HFFc6 (cell line): ENCODE measurements around the gene KCNJ10. TPM values are rescaled to one million over a fixed set of nuclear protein-coding genes. Genes with fewer than 3 reads are reported as not detected.

ENCODE experiments used
- DNase-seq: peaks from one replicate; pipeline ENCODE4 v3.0.0-alpha.2; 2018
- H3K27ac Mint-ChIP-seq: 2 replicates; pipeline ENCODE4 v1.8.0; 2020; ENCODE audit warnings: mild to moderate bottlenecking, mixed read lengths
- H3K27me3 Mint-ChIP-seq: 2 replicates; pipeline ENCODE4 v1.8.0; 2021; ENCODE audit warnings: mild to moderate bottlenecking, moderate library complexity, mixed read lengths; ENCODE audit not compliant: insufficient read depth
- H3K36me3 Mint-ChIP-seq: 2 replicates; pipeline ENCODE4 v1.8.0; 2021; ENCODE audit warnings: low read depth, mixed read lengths
- H3K4me1 Mint-ChIP-seq: 2 replicates; pipeline ENCODE4 v1.8.0; 2020; ENCODE audit warnings: low read depth, mixed read lengths
- H3K4me3 Mint-ChIP-seq: 2 replicates; pipeline ENCODE4 v1.8.0; 2020; ENCODE audit warnings: mild to moderate bottlenecking, moderate library complexity, mixed read lengths
- H3K9me3 Mint-ChIP-seq: 2 replicates; pipeline ENCODE4 v1.8.0; 2020; ENCODE audit warnings: mild to moderate bottlenecking, mixed read lengths
- CTCF ChIP-seq: fragments of 200-600 bp; sonication (generic); IDR thresholded peaks from 2 replicates; pipeline ENCODE4 v1.5.0; 2021; ENCODE audit warnings: antibody characterized with exemption, mild to moderate bottlenecking
- total RNA-seq, 6 experiments: library from RNA; stranded (reverse); fragmentation: NEBNext Ultra II Directional; extraction: Animal tissue kit (Norgen Biotek cat#: 25700); gene quantifications; 2 replicates in 1 of 6; 3 replicates in 5 of 6; pipeline ENCODE4 v1.2.3, GENCODE V29; 2021

KCNJ10 gene
- total RNA-seq, 6 experiments from 2014 or later = not detected

GRCh38 chr1:159953536-159954515 is 116.1 kb downstream of the KCNJ10 start, which contains the start of gene SLAMF9:
TSS of gene SLAMF9 (minus strand) at chr1:159954237. CDS start at chr1:159954137, 100 bp downstream.
- H3K27me3 Mint-ChIP-seq = peaks cover 30% of the 10 kb centered on the region
- no peaks in the 10 kb centered on the region for H3K9me3 Mint-ChIP-seq
- peak; percentile 10 for DNase-seq
- peaks cover 12% of the 10 kb centered on the region for H3K4me1 Mint-ChIP-seq
- TF ChIP-seq CTCF = no peak
- H3K4me3 Mint-ChIP-seq = peak within 1 kb of the TSS; percentile 29; the same call in 1 of the 2 replicates
- peak within 1 kb of the TSS; percentile 7; the same call in 1 of the 2 replicates for H3K27ac Mint-ChIP-seq
- no peaks in the 10 kb centered on the region for H3K36me3 Mint-ChIP-seq

GRCh38 chr1:159952932-159953331 is 117.0 kb downstream of the KCNJ10 start:
- H3K4me3 Mint-ChIP-seq = no peak overlapping the region
- no peak overlapping the region for H3K27ac Mint-ChIP-seq
- no peaks in the 10 kb centered on the region for H3K9me3 Mint-ChIP-seq
- no peak for TF ChIP-seq CTCF
- H3K4me1 Mint-ChIP-seq = peaks cover 12% of the 10 kb centered on the region
- no peaks in the 10 kb centered on the region for H3K36me3 Mint-ChIP-seq
- DNase-seq = no peak
- H3K27me3 Mint-ChIP-seq = peaks cover 32% of the 10 kb centered on the region

- no peaks in the 10 kb centered on the region for H3K36me3 Mint-ChIP-seq
- no peak for TF ChIP-seq CTCF
- H3K4me1 Mint-ChIP-seq = peaks cover 12% of the 10 kb centered on the region
- H3K9me3 Mint-ChIP-seq = no peaks in the 10 kb centered on the region
- H3K27ac Mint-ChIP-seq = no peak overlapping the region
- no peak overlapping the region for H3K4me3 Mint-ChIP-seq
- peaks cover 34% of the 10 kb centered on the region for H3K27me3 Mint-ChIP-seq
- no peak for DNase-seq
Observed at GRCh38 chr1:159951551-159951950, 118.4 kb downstream of the KCNJ10 start.

DNA sequence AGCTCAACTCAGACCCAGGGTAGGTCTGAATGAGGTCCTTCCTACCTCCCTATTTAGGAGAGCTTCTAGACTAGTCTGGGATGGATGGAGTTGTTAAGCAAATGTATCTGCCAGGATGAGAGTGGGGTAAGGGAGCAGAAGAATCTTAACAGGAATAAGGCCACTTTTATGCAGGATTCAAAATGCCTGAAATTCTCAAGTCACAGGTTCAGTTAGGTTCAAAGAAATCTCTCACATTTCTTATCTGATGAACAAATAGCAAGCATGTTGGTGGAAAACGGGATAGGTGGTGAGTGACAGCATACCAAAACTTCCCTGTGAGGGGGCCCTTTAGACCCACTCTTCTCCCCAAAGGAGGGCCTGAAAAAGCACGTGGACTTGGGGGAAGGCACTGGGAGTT is 118.9 kb downstream of the KCNJ10 start:
- no peaks in the 10 kb centered on the region for H3K9me3 Mint-ChIP-seq
- no peaks in the 10 kb centered on the region for H3K36me3 Mint-ChIP-seq
- no peak for DNase-seq
- no peak overlapping the region for H3K27ac Mint-ChIP-seq
- TF ChIP-seq CTCF = no peak
- peaks cover 40% of the 10 kb centered on the region for H3K27me3 Mint-ChIP-seq
- H3K4me3 Mint-ChIP-seq = no peak overlapping the region
- H3K4me1 Mint-ChIP-seq = peaks cover 12% of the 10 kb centered on the region

- peaks cover 42% of the 10 kb centered on the region for H3K27me3 Mint-ChIP-seq
- no peak for TF ChIP-seq CTCF
- H3K27ac Mint-ChIP-seq = no peak overlapping the region
- H3K4me3 Mint-ChIP-seq = no peak overlapping the region
- peaks cover 16% of the 10 kb centered on the region for H3K4me1 Mint-ChIP-seq
- no peak for DNase-seq
- no peaks in the 10 kb centered on the region for H3K9me3 Mint-ChIP-seq
- H3K36me3 Mint-ChIP-seq = no peaks in the 10 kb centered on the region
Observed at GRCh38 chr1:159949981-159950381, 120.0 kb downstream of the KCNJ10 start.
